ENCODE results near the gene RSAD1. TPM values are rescaled to one million over a fixed set of nuclear protein-coding genes. Genes with fewer than 3 reads are reported as not detected.

Gene RSAD1
- total and polyA plus RNA-seq, 10 of the 15 experiments (the other 5 are each of a cell fraction or from before 2014, with no cell fraction given) = 2.5 to 28.1 (median 22.6) TPM

GRCh38 chr17:50445730-50446325 is 32.8 kb upstream of the RSAD1 start:
- FAIRE-seq (no peak), DNase-seq (ENCODE audit: low read depth, low spot score) (no peak), ATAC-seq (no peak)
- Histone ChIP-seq H3K27me3 (replicated peaks in 1 of 2; ENCODE audit: control insufficient read depth in 2 of 2, insufficient read depth in 2 of 2, low read length in 1 of 2) (no peaks in the 10 kb centered on the region), H3K4me3 (no peak overlapping the region), H3K4me1 (ENCODE audit: control insufficient read depth, insufficient read depth, low read length) (no peaks in the 10 kb centered on the region), H3K79me2 (ENCODE audit: control insufficient read depth, insufficient read depth, low read length) (no peaks in the 10 kb centered on the region), H3K27ac (ENCODE audit: control insufficient read depth, insufficient read depth) (no peak overlapping the region), H3K9ac (ENCODE audit: control insufficient read depth, insufficient read depth, low read length) (no peak overlapping the region), H3K4me2 (ENCODE audit: control insufficient read depth, insufficient read depth) (no peak overlapping the region), H4K20me1 (ENCODE audit: control insufficient read depth, insufficient read depth) (no peaks in the 10 kb centered on the region), H3K9me3 (replicated peaks; ENCODE audit: control insufficient read depth, insufficient read depth, low read length) (no peaks in the 10 kb centered on the region), H3K36me3 (ENCODE audit: control insufficient read depth in 2 of 2, insufficient read depth in 2 of 2, low read length in 1 of 2) (no peaks in the 10 kb centered on the region), H2AFZ (ENCODE audit: control insufficient read depth, low read depth, low read length) (no peak overlapping the region)
- no TSS peak for BruUV-seq (replicated peaks)
- ChIA-PET CTCF (interaction anchor here (2.4 kb wide), 1 partner anchor 48 kb away, joined by 6 read pairs; the partner anchor contains the start of gene LRRC59), SMC1A (ENCODE audit: uncharacterized antibody, unreplicated experiment) (no interaction called here), POLR2A (no interaction called here), RAD21 (ENCODE audit: unreplicated experiment) (no interaction called here)
- no peak for TF ChIP-seq MEF2A (IDR thresholded peaks at IDR 0.05; ENCODE audit: insufficient read depth, low read depth, low read length)
- no peak for TF ChIP-seq HDAC2 (IDR thresholded peaks at IDR 0.05)
- TF ChIP-seq EZH2 (IDR thresholded peaks at IDR 0.05; ENCODE audit: borderline replicate concordance, control insufficient read depth, low read depth, low read length) = no peak
- no peak for TF ChIP-seq STAT3 (IDR thresholded peaks at IDR 0.05; ENCODE audit: low read depth, low read length)
- TF ChIP-seq, protein P1, sequence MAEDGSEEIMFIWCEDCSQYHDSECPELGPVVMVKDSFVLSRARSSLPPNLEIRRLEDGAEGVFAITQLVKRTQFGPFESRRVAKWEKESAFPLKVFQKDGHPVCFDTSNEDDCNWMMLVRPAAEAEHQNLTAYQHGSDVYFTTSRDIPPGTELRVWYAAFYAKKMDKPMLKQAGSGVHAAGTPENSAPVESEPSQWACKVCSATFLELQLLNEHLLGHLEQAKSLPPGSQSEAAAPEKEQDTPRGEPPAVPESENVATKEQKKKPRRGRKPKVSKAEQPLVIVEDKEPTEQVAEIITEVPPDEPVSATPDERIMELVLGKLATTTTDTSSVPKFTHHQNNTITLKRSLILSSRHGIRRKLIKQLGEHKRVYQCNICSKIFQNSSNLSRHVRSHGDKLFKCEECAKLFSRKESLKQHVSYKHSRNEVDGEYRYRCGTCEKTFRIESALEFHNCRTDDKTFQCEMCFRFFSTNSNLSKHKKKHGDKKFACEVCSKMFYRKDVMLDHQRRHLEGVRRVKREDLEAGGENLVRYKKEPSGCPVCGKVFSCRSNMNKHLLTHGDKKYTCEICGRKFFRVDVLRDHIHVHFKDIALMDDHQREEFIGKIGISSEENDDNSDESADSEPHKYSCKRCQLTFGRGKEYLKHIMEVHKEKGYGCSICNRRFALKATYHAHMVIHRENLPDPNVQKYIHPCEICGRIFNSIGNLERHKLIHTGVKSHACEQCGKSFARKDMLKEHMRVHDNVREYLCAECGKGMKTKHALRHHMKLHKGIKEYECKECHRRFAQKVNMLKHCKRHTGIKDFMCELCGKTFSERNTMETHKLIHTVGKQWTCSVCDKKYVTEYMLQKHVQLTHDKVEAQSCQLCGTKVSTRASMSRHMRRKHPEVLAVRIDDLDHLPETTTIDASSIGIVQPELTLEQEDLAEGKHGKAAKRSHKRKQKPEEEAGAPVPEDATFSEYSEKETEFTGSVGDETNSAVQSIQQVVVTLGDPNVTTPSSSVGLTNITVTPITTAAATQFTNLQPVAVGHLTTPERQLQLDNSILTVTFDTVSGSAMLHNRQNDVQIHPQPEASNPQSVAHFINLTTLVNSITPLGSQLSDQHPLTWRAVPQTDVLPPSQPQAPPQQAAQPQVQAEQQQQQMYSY (CRISPR knock-in tag; IDR thresholded peaks at IDR 0.05) = no peak
- TF ChIP-seq TARDBP (IDR thresholded peaks at IDR 0.05; ENCODE audit: borderline replicate concordance) = no peak
- TF ChIP-seq KLF5 (IDR thresholded peaks at IDR 0.05; ENCODE audit: partially characterized antibody) = no peak
- no peak for TF ChIP-seq DPF2 (IDR thresholded peaks at IDR 0.05)
- TF ChIP-seq ZNF207 (IDR thresholded peaks at IDR 0.05; ENCODE audit: borderline replicate concordance) = no peak
- WGBS (ENCODE audit: insufficient coverage, insufficient replicate concordance, low lambda C conversion rate, missing lambda C conversion rate) = 4% methylated on average over 1 of the region's 1 CpG
- intact Hi-C loops (cut with micrococcal nuclease; ENCODE audit: unreplicated experiment) (no loop called here), in situ Hi-C loops (cut with MboI) (no loop called here)

All from GM12878 (cell line).